Activated T-helper 9 cell treated with anti-CD3 and anti-CD28 coated beads, Interleukin-2, amount 50 U/mL, for 16 hours (primary cell): ENCODE results near the gene DOP1B.
"Not testable (repeated sequence)": the region's sequence is repeated elsewhere in the genome, so short reads cannot be mapped to it uniquely, and the experiment has no call there.

Experiments used
- DNase-seq: peaks from one replicate; pipeline ENCODE4 v3.0.0-alpha.2; 2020; ENCODE audit warnings: low read depth

The DOP1B gene

GRCh38 chr21:36175771-36176565 is 19.3 kb downstream of the DOP1B start:
- DNase-seq, result no peak

GRCh38 chr21:36178349-36178748 is 21.7 kb downstream of the DOP1B start:
- DNase-seq, result no peak

- DNase-seq, result no peak
Measured at GRCh38 chr21:36179145-36179544, 22.5 kb downstream of the DOP1B start.

- DNase-seq, result no peak
Measured at GRCh38 chr21:36180963-36181362, 24.3 kb downstream of the DOP1B start.

GRCh38 chr21:36183144-36183795 is 26.6 kb downstream of the DOP1B start:
- no peak for DNase-seq

- no peak for DNase-seq
Measured at GRCh38 chr21:36184545-36184944, 27.9 kb downstream of the DOP1B start.

GRCh38 chr21:36185523-36185922 is 28.9 kb downstream of the DOP1B start:
- no peak for DNase-seq

- DNase-seq, result no peak
Measured at GRCh38 chr21:36186081-36186480, 29.5 kb downstream of the DOP1B start.

- DNase-seq, result no peak
Measured at GRCh38 chr21:36186506-36187399, 30.1 kb downstream of the DOP1B start.

GRCh38 chr21:36188081-36188681 is 31.6 kb downstream of the DOP1B start:
- no peak for DNase-seq

- DNase-seq, result no peak
Measured at GRCh38 chr21:36188937-36189336, 32.3 kb downstream of the DOP1B start.

GRCh38 chr21:36190736-36191135 is 34.1 kb downstream of the DOP1B start:
- no peak for DNase-seq

- DNase-seq, result no peak
Measured at GRCh38 chr21:36193200-36193599, 36.6 kb downstream of the DOP1B start.

- DNase-seq, result no peak
Measured at GRCh38 chr21:36194024-36194423, 37.4 kb downstream of the DOP1B start.

GRCh38 chr21:36195613-36196012 is 39.0 kb downstream of the DOP1B start:
- DNase-seq, result no peak

- no peak for DNase-seq
Measured at GRCh38 chr21:36199021-36199420, 42.4 kb downstream of the DOP1B start.

GRCh38 chr21:36199575-36199974 is 43.0 kb downstream of the DOP1B start:
- DNase-seq, result not testable (repeated sequence)

GRCh38 chr21:36200081-36200561 is 43.5 kb downstream of the DOP1B start:
- no peak for DNase-seq

- no peak for DNase-seq
Measured at GRCh38 chr21:36202726-36203602, 46.3 kb downstream of the DOP1B start.

- DNase-seq, result peak; percentile 23
Measured at GRCh38 chr21:36203603-36203889, 46.9 kb downstream of the DOP1B start.

- no peak for DNase-seq
Measured at GRCh38 chr21:36204980-36205379, 48.4 kb downstream of the DOP1B start.
